Amygdala (tissue), 56 donors: ENCODE measurements around the gene TBC1D17.

Experiments used
- DNase-seq, 56 donors: peaks; one replicate each; lab custom pipeline; 2025; lab: John Stamatoyannopoulos, UW

The TBC1D17 gene

GRCh38 chr19:49847731-49848696 is 29.5 kb upstream of the TBC1D17 start:
- DNase-seq = no peak

GRCh38 chr19:49848938-49849337 is 28.6 kb upstream of the TBC1D17 start:
- DNase-seq = no peak

GRCh38 chr19:49849433-49850220 is 27.9 kb upstream of the TBC1D17 start:
- no peak for DNase-seq

GRCh38 chr19:49850221-49850486 is 27.3 kb upstream of the TBC1D17 start:
- no peak for DNase-seq

- peak; percentile 16 to 96 (median 90) for DNase-seq
These were observed 26.8 kb upstream of the TBC1D17 start, which contains the start of gene PTOV1 for GRCh38 chr19:49850487-49851342. TSS of gene PTOV1 (plus strand) at chr19:49851159.

- peak in 16 of 56 donors; percentile 16 to 81 (median 33) for DNase-seq
These were observed 25.8 kb upstream of the TBC1D17 start for GRCh38 chr19:49851456-49852259.

- no peak for DNase-seq
These were observed 24.8 kb upstream of the TBC1D17 start for GRCh38 chr19:49852631-49853126.

GRCh38 chr19:49853852-49854377 is 23.6 kb upstream of the TBC1D17 start:
- no peak for DNase-seq

GRCh38 chr19:49854378-49855263 is 22.9 kb upstream of the TBC1D17 start:
- DNase-seq = no peak

- no peak for DNase-seq
These were observed 22.2 kb upstream of the TBC1D17 start for GRCh38 chr19:49855277-49855675.

- no peak for DNase-seq
These were observed 21.6 kb upstream of the TBC1D17 start for GRCh38 chr19:49855676-49856573.

GRCh38 chr19:49856574-49857021 is 20.9 kb upstream of the TBC1D17 start:
- no peak for DNase-seq

- no peak for DNase-seq
These were observed 20.3 kb upstream of the TBC1D17 start for GRCh38 chr19:49857061-49857837.

- no peak for DNase-seq
These were observed 19.7 kb upstream of the TBC1D17 start for GRCh38 chr19:49857838-49858087.

- DNase-seq = peak in 32 of 56 donors; percentile 7 to 69 (median 48)
These were observed 19.2 kb upstream of the TBC1D17 start for GRCh38 chr19:49858088-49858985.
